ENCODE results near the gene SPAG4.

Gene SPAG4

DNA sequence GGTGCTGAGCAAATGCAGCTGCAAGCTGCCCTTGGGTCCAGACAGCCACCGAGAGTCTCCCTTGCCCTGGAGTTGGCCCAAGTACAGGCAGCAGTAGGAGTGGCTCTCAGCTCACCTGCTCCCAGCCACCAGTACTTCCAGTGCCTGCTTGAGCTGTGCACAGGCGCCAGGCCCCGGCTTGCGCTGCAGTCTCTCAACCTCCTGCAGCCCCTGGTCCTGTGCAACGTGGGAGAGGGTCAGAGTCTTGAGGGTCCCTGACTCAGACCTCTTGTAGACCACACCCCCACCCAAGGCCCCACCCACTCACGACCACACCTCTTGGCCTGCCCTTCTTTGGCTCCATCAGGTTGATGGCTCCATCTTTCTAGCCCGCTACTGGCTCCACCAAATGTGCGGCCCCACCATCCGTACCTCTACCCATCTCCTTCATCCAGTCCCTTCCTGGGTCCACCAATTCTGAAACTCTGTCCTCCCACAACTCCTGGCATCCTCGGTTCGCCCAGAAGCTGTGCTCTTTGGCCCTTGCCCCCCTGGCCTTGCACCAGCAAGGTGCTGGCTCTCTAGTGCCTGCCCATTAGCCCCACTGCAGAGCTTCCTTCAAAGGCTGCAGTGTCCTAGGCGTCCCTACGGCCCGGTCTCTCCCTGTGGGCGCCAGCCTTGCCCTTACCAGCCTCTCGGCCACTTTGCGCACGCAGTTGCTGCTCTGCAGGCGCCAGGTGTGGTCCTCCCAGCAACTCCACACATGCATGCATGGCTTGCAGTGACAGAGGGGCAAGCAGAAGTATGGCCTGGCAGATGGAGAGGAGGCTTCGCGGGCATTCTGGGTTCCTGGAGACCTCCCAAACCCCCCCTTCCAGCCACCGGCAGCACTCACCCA is 16.5 kb upstream of the SPAG4 start:
- in situ Hi-C loops (cut with HindIII; ENCODE audit: low sequenced_read_pairs), result no loop called here

DNA sequence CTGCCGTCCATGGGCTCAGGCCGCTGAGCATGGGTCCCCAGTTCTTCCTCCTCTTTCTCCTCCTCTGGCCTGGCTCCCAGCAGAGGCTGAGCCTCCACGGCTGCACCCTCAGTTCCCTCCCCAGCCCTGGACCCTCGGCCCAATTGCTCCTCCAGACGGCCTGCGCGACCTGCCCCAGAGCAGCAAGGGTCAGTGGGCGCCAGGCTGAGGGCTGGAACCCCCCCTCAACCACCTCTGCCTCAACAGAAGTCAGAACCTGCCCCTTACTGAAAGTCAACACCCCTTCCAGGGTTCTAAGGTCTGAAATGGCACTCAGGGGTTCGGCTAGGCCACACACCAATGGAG is 15.9 kb upstream of the SPAG4 start:
- in situ Hi-C loops (cut with HindIII; ENCODE audit: low sequenced_read_pairs), result no loop called here

DNA sequence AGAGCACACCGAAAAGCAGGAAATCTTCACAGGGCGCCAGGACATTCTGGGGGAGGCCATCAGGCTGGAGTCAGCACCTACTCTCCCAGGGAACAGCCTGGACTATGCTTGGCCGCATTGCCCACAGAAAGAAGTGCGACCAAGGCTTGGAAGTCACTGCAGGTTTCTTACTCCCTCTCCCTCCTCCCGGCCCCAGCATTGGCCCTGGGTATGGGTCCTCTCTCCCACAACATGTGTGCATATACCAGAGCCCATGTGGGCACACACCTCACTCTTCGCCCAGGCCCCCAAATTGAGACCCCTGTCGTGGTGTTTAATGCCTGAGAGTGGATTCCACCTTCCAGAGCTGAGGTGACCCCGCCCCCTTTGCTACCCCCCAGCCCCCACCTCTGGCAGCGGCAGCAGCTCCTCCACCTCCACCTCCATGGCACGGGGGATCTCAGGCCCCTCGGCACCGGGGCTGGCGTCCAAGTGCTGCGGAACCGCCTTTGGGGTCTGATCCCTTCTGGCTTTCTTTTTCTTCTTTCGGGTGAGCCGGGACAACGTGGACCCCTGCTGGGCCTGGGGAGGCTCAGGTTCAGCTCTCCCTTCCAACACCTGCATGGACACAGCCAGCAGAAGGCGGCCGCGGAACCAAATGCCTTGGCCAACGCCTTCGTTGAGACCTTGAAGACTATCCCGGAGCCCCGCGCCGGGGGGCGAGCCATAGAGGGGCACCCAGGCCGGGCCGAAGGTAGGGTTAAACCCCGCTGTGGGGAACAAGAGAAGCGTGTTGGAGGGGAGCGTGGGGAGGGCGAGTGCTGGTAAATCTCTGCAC is 15.2 kb upstream of the SPAG4 start:
- in situ Hi-C loops (cut with HindIII; ENCODE audit: low sequenced_read_pairs), result no loop called here

DNA sequence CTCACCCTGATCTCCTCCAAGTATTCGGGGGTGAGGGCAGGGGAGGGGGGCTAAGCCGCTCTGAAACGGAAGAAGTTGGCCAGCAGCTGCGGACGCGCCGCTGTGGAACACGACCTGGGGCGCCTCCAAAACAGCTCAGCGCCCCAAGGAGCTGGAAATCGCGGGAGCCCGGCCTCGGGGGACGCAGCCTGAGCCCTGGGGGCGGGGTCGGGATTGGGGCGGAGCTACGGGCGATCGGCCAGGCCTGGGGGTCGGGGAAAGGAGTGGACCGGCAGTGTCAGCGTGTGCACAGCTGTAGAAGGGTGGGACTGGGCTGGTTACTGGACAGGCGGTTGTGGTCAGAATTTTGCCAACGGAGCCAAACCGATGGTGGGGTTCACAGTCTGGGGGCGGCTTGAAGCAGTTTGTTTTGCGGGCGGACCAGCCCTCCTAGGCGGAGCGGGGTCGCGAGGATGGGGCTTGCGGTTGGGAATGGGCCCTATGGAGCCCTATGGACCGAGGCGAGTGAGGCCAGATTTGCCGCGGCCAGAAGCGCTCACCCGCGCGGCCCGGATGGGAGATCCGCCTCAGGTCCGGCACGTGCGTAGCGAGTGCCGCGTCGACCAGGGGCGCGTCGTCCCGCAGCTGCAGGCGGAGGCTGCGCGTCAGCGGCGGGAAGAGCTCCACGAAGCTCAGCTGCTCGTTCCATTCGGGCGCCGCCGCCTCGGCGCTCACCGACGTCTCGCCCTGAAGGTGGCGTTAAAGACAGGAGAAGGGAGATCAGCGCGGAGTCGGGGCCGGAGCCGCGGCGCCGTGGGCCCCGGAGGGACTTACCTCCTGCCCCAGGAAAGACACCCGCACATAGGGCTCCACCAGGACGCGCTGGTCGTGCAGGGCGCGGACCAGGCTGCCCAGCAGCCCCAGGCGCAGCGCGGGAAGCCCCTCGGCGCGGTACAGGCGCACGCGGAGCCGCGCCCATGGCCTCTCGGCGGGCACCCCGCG is 14.3 kb upstream of the SPAG4 start:
- in situ Hi-C loops (cut with HindIII; ENCODE audit: low sequenced_read_pairs), result no loop called here

DNA sequence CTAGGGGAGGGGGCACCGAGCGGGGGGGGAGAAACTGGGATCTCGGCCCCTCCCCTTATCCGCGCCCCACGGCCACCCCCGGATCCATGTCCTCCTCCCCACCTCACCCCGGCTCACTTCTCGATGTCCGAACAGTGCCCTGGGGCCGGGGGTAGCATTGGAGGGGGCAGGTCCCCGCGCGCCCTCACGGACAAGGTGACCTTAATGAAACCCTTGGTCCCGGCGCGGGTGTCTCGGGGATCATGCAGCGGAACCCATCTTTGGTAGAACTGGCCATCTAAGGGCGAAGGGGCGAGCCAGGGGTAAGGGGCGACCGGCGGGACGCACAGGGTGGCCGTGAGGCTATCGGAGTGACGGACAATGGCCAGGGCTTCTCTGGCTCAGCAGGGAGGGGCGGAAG is 13.6 kb upstream of the SPAG4 start:
- in situ Hi-C loops (cut with HindIII; ENCODE audit: low sequenced_read_pairs), result no loop called here

DNA sequence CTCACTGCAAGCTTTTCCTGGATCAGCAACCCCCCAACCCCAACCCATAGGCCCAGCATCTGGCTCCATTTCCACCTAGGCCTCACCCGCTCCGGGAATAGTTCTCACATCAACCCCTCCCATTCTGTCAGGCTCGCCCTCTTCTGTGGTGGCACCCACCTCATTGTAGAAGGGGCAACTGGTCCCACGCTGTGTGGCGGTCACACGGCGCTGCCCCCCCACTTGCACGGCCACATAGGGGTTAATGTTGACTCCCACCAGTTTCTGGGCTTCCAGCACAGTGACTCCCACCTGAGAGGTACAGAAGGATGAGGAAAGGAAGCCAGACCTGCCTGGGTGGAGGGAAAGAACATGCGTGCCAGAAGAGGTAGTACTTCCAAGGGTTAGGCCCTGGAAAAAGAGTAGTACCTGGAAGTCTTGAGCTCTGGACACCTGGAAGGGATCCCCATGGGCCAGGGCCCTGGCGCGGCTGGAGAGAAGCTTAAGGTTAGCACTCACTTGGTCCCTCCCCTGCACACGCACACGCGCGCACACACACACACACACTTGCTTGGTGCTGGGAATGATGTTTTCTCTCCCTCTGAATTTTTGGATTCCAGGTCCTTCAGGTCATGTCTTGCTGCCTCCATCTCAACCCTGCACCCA is 12.7 kb upstream of the SPAG4 start:
- in situ Hi-C loops (cut with HindIII; ENCODE audit: low sequenced_read_pairs), result no loop called here

DNA sequence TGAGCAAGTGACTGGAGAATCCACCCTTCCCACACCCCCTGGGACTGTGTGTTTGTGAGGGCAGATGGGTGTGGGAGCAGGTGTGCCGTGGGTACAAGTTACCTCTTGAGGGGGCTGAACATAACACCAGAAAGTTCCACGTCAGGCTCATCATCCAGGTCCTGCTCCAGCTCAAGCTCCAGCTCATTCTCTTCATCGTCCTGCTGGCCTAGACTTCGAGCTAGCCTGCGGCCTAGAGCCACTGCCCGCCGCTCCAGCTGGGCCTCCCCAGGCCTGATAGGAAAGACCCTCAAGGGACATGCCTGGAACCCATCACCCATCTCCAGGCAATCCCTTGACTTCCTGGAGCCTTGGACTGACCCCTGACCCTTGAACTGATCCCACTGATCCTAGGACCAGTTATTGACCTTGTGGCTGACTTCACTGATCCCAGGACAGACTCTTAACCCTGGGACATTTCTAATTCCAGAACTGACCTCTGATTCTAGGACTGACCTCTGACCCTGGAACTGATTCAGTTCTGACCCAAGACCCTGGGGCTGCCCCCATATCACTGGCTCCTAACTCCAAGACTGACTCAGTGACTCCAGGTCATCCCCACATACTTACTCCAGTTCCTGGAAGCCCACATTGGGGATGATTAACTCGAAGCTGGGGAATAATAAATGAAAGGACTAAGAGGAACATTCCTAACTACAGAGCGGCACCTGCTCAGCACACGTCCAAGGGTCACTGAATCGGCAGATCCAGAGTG is 11.8 kb upstream of the SPAG4 start:
- in situ Hi-C loops (cut with HindIII; ENCODE audit: low sequenced_read_pairs), result no loop called here

DNA sequence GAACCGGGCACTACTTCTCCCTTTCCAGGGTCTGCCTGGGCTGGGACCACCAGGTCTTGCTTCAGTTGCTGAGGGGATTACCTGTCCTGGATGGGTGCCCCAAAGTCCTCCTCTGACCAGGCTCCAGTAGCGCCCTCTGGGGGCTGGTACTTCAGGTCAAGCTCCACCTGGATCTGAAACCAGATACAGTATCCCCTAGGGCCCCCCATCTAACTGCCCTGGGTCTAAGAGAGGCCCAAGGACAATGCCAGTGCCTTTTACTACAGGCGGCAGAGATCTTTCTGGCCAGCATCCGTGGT is 11.2 kb upstream of the SPAG4 start:
- in situ Hi-C loops (cut with HindIII; ENCODE audit: low sequenced_read_pairs), result no loop called here

DNA sequence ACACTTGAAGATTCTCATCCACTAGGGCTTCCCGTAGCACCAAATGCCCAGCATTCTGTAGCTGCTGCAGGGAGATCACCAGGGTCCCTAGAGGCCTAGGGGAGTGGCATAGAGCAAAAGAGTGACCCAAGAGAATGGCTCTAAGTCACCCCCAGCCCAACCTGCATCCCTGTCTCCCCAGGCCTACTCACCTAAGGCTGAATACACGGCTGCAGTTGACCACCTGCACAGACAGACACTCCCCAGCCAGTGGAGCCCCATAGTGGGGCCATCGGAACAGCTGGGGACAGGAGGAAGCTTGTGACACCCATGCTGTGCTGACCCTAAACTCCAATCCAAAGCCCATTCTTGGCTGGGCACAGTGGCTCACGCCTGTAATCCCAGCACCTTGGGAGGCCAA is 9.5 kb upstream of the SPAG4 start:
- in situ Hi-C loops (cut with HindIII; ENCODE audit: low sequenced_read_pairs), result no loop called here

DNA sequence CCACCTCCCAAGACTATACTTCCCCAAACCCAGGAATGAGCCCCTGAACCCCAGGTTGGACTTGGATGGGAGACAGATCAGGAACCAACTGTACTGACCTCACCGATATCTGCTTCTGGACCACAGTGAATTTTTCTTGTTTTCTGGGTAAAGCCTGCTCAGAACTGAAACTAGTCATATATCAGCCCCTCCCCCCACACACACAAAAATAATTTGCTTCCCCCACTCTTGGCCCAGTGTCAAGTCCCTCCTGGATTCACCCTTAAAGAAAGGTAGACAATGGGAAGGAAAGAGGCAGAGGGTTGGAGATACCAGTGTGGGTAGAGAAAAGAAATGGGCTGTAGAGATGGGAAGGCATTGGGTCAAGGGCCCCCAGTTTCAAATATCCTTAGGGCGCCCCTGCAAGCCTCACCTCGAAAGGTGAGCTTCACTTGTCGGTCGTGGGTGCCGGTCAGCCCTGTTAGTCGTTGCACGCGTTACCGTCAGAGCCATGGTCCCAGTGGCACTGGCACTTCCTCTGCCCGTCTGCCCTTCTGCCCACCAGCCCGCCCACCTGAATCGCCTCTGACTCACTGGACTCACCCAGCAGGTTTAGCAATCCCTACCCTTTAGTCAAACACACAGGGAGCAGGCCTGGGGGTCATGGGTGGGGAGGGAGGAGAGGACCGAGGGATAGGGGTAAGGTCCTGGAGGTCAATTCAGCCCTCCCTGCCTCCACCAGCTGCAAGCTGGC is 8.5 kb upstream of the SPAG4 start:
- in situ Hi-C loops (cut with HindIII; ENCODE audit: low sequenced_read_pairs), result no loop called here

DNA sequence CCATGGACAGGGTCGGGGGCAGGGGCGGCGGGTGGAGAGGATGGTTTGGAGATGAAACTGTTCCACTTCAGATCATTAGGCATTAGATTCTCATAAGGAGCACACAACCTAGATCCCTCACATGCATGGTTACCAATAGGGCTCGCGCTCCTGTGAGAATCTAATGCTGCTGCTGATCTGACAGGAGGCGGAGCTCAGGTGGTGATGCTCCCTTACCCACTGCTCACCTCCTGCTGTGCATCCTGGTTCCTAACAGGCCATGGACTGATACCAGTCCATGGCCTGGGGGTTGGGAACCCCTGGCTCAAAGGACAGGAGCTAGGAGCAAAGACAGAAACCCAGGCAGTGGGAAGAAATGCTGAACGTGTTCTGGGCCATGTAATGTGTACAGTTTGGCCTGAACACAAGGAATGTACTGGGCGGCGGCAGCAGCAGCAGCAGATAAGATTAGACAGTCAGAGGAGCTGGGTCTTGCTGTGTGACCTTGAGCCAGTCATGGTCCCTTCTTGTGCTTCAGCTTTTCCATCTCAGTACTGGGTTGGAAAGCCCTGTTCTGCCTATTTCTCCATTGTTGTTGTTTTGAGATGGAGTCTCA is 4.7 kb upstream of the SPAG4 start:
- in situ Hi-C loops (cut with HindIII; ENCODE audit: low sequenced_read_pairs), result no loop called here

DNA sequence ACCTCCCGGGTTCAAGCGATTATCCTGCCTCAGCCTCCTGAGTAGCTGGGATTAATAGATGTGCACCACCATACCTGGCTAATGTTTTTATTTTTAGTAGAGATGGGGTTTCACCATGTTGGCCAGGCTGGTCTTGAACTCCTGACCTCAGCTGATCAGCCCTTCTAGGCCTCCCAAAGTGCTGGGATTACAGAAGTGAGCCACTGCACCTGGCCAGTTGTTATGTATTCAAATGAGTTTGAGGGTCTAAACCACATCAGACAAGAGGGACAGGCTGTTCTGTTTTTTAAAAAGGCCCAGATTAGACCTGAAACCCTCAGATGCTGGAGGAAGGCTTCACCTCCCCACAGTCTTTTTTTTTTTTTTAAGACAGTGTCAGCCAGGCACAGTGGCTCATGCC is 4.1 kb upstream of the SPAG4 start:
- in situ Hi-C loops (cut with HindIII; ENCODE audit: low sequenced_read_pairs), result no loop called here

DNA sequence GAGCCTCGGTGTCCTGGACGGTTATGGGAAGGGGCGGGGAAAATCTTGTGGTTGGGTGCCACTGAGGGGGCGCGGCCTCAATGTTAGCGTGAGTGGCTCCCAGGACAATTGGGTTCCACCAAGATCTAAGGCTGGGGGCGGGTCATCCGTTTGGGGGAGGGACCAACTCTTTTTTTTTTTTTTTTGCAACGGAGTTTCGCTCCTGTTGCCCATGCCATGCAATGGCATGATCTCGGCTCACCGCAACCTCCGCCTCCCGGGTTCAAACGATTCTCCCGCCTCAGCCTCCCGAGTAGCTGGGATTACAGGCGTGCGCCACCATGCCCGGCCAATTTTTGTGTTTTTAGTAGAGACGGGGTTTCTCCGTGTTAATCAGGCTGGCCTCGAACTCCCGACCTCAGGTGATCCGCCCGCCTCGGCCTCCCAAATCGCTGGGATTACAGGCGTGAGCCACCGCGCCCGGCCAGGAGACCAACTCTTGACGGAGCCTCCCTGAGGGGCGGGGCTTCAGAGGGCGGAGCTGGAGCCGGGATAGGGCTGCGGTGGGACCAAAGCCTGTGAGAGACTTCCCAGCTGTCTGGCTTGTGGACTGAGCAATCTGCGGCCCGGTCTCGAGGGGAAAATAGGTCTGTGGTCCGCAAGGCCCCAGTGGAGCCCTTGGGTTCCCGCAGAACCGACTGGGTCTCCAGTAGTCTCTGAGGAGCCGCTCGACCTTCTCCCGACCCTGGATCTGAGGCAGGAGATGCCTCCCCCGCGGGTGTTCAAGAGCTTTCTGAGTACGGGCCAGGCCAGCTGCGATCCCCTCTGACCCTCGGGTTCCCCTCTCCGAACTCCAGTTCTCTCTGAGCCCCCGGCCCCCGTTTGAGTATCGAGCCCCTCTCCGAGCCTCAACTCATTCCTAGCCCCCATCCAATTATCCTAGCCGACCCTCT is 1.1 kb downstream of the SPAG4 start:
- in situ Hi-C loops (cut with HindIII; ENCODE audit: low sequenced_read_pairs), result no loop called here

DNA sequence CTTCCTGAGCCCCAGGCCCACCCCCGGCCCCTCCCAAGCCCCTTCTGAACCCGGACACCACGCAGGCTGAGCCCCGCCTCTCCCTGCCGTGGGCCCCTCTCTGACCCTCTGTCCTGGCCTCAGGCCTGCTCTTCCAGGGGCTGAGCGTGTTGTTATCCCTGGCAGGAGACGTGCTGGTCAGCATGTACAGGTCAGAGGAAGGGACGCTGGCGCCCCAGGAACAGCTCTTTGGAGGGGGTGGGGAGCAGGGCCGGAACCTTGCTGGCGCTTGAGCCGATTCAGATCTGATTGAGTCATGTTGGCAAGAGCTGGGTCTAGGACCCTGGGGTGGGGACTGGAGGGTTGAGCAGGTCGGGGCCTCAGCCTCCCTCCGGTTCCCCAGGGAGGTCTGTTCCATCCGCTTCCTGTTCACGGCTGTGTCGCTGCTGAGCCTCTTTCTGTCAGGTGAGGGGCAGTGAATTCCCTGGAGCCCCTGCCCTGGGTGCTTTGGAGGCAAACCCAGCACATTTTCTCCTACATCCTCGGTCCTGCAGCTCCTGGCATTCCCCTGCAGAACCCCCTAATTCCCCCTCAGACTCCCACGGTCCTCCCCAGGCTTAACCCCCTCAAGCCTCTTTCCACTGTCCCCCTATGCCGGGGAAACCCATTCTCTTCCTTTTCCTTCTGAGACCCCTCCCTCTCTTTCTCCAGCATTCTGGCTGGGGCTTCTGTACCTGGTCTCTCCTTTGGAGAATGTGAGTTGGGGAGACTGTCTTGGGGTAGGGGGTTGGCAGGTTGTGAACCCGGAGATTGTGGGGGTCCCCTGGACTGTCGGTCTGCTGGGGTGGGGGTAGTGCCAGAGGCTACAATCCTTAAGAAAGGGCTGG is 2.0 kb downstream of the SPAG4 start:
- in situ Hi-C loops (cut with HindIII; ENCODE audit: low sequenced_read_pairs), result no loop called here

DNA sequence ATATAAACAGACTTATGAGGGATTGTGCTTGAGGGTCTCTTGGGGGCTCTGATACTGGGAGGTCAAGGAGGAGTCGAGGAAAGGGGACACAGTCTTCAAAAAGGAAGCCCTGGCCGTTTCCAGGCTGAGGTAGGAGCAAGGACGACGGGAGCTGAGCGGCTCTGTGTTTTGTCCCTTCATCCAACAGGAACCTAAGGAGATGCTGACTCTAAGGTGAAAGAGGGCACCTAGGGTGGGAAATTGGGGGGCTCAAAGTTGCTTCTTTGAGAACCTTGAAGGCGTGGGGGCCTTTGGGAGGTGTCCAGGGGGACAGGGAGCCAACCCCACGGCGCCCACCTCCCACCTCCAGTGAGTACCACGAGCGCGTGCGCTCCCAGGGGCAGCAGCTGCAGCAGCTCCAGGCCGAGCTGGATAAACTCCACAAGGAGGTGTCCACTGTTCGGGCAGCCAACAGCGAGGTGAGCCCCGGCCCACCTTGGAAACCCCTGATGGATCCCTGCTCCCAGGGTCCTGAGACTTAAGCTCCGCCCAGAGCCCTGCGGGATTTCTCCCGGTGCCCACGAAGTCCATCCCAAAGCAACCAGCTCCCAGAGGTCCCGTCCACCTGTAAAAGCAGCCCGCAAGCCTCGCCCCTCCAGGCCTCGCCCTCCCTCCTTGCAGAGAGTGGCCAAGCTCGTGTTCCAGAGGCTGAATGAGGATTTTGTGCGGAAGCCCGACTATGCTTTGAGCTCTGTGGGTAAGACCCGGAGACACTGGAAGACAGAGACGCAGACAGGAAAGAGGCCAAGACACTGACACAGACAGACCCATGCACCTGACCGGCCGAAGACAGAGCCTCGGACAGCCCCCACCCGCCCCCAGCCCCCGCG is 2.9 kb downstream of the SPAG4 start:
- in situ Hi-C loops (cut with HindIII; ENCODE audit: low sequenced_read_pairs), result no loop called here

Data from DLD1 (cell line).